HCT116 (cell line): ENCODE data around the gene IQSEC3.

Experiments used
- CTCF ChIP-seq, 3 experiments: fragments of 200-600 bp in 1 of 3; sonication (generic) in 1 of 3; IDR thresholded peaks in 2 of 3; conservative IDR thresholded peaks in 1 of 3; 2 replicates each; pipeline ENCODE4 v1.5.1; 2012 to 2017; ENCODE audit warnings: low read depth in 2 of 3, low read length in 2 of 3, antibody characterized with exemption in 1 of 3, borderline replicate concordance in 1 of 3, control low read depth in 1 of 3, mild to moderate bottlenecking in 1 of 3, mixed read lengths in 1 of 3, mixed run types in 1 of 3, moderate library complexity in 1 of 3; ENCODE audit not compliant: insufficient read depth in 1 of 3
- EGR1 ChIP-seq: IDR thresholded peaks from 2 replicates; pipeline ENCODE4 v1.6.1; 2012; ENCODE audit warnings: low read depth
- EZH2 ChIP-seq: fragments of 200-600 bp; sonication (generic); IDR thresholded peaks from 2 replicates; pipeline ENCODE4 v1.6.1; 2017; ENCODE audit warnings: antibody characterized with exemption, mixed run types
- JUND ChIP-seq: IDR thresholded peaks from 2 replicates; pipeline ENCODE4 v1.6.1; 2012
- MAX ChIP-seq: IDR thresholded peaks from 2 replicates; pipeline ENCODE4 v1.6.1; 2012
- POLR2A ChIP-seq: IDR thresholded peaks from 2 replicates; pipeline ENCODE4 v1.7.0; 2011; ENCODE audit warnings: borderline replicate concordance; ENCODE audit not compliant: insufficient read depth, insufficient read length; ENCODE audit errors: extremely low read depth
- POLR2AphosphoS5 ChIP-seq: IDR thresholded peaks from 2 replicates; pipeline ENCODE4 v1.6.1; 2011; ENCODE audit warnings: mild to moderate bottlenecking, low read depth, low read length, moderate library complexity
- REST ChIP-seq: IDR thresholded peaks from 2 replicates; pipeline ENCODE4 v1.6.1; 2012; ENCODE audit warnings: low read depth
- SP1 ChIP-seq: IDR thresholded peaks from 2 replicates; pipeline ENCODE4 v1.6.1; 2012; ENCODE audit warnings: low read depth
- TCF7L2 ChIP-seq: IDR thresholded peaks from 2 replicates; pipeline ENCODE4 v1.7.0; 2011; ENCODE audit warnings: borderline replicate concordance, inconsistent platforms; ENCODE audit not compliant: insufficient read depth, insufficient read length; ENCODE audit errors: extremely low read depth
- YY1 ChIP-seq: IDR thresholded peaks from 2 replicates; pipeline ENCODE4 v1.6.1; 2011; ENCODE audit warnings: low read length, low read depth, moderate library complexity, mild to moderate bottlenecking; ENCODE audit not compliant: insufficient replicate concordance; ENCODE audit errors: extremely low read depth
- ZFX ChIP-seq: fragments of 450-650 bp; IDR thresholded peaks from 2 replicates; pipeline ENCODE4 v1.6.1; 2017

- TF ChIP-seq CTCF (IDR thresholded peaks at IDR 0.05 in 2 of 3, conservative IDR thresholded peaks at IDR 0.05 in 1 of 3; ENCODE audit: borderline replicate concordance in 1 of 3, insufficient read depth in 1 of 3, low read depth in 2 of 3, low read length in 2 of 3): no peak
- no peak for TF ChIP-seq YY1
- TF ChIP-seq JUND: no peak
- no peak for TF ChIP-seq EZH2
- TF ChIP-seq TCF7L2: no peak
- no peak for TF ChIP-seq REST
- TF ChIP-seq SP1: no peak
- TF ChIP-seq POLR2A: no peak
- TF ChIP-seq EGR1: no peak
- no peak for TF ChIP-seq MAX
- TF ChIP-seq ZFX: no peak
- no peak for TF ChIP-seq POLR2AphosphoS5
Observed at GRCh38 chr12:155646-156045, 89.1 kb downstream of the IQSEC3 start.
